DND-41 (cell line): ENCODE results near the gene SIGLEC1.

ENCODE experiments used
- EZH2 ChIP-seq: IDR thresholded peaks from 3 replicates; pipeline ENCODE4 v1.6.1; 2012; ENCODE audit warnings: borderline replicate concordance, low read depth, mild to moderate bottlenecking, moderate library complexity, low read length, inconsistent platforms; ENCODE audit not compliant: severe bottlenecking
- TF ChIP-seq, protein P1 (sequence below): IDR thresholded peaks from 2 replicates; pipeline ENCODE4 v1.5.1; 2012; ENCODE audit warnings: borderline replicate concordance, low read length, moderate library complexity, mild to moderate bottlenecking; ENCODE audit not compliant: poor library complexity, severe bottlenecking; ENCODE audit errors: extremely low read depth

DNA sequence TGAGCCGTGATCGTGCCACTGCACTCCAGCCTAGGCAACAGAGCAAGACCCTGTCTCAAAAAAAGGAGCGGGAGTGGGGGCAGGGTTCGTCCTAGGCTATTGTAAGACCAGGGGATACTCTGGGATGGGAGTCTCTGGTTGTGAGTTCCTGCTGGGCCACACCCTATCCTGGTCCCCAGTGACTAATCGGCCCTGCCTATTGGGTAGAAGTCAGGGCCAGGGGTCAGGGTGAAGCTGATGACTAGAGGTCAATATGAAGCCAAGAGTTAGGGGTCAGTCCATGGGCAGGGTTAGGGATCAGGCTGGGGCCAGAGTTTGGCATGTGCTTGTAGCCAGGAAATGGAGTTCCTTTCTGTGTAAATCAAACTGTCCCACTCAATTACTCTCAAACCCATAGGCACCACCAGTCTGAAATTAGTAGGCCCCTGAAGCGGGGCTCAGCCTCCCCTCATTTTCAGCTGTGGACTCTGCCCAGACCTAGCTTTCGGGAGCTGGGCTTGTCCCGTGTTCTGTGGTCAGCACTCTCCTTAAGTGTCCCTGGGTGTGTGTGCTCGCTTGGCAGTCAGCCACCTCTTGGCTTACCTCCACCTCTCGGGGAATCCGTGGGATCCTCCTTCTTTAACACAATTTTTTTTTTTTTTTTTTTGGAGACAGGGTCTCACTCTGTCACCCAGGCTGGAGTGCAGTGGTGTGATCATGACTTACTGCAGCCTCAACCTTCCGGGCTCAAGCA, 21.9 kb upstream of the SIGLEC1 start:
- TF ChIP-seq, protein P1, sequence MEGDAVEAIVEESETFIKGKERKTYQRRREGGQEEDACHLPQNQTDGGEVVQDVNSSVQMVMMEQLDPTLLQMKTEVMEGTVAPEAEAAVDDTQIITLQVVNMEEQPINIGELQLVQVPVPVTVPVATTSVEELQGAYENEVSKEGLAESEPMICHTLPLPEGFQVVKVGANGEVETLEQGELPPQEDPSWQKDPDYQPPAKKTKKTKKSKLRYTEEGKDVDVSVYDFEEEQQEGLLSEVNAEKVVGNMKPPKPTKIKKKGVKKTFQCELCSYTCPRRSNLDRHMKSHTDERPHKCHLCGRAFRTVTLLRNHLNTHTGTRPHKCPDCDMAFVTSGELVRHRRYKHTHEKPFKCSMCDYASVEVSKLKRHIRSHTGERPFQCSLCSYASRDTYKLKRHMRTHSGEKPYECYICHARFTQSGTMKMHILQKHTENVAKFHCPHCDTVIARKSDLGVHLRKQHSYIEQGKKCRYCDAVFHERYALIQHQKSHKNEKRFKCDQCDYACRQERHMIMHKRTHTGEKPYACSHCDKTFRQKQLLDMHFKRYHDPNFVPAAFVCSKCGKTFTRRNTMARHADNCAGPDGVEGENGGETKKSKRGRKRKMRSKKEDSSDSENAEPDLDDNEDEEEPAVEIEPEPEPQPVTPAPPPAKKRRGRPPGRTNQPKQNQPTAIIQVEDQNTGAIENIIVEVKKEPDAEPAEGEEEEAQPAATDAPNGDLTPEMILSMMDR, result no peak
- TF ChIP-seq EZH2, result no peak
